Natural killer cell (primary cell): ENCODE data around the gene CSGALNACT2. TPM values are rescaled to one million over a fixed set of nuclear protein-coding genes. Genes with fewer than 3 reads are reported as not detected.

Source experiments
- ATAC-seq, 3 donors: fragments of 150-1000 bp in 2 of 3; fragments of 200-7000 bp in 1 of 3; cut with Tn5 transposase; 1 replicate in 1 of 3; 2 replicates in 2 of 3; pipeline ENCODE4 v1.10.0; 2021; ENCODE audit warnings: mild to moderate bottlenecking in 2 of 3, moderate library complexity in 2 of 3
- DNase-seq, 2 donors: peaks; one replicate each; pipeline versions ENCODE4 v3.0.0 to v3.0.0-alpha.2; 2013 to 2021; ENCODE audit warnings: mixed read lengths in 1 of 2
- H3K27ac ChIP-seq: one replicate; pipeline ENCODE4 v1.5.1; 2013; ENCODE audit warnings: mild to moderate bottlenecking, low read length
- H3K27me3 ChIP-seq: one replicate; pipeline ENCODE4 v1.6.1; 2013; ENCODE audit warnings: low read length; ENCODE audit not compliant: control insufficient read depth, insufficient read depth
- H3K36me3 ChIP-seq: one replicate; pipeline ENCODE4 v1.6.1; 2013; ENCODE audit warnings: low read length; ENCODE audit not compliant: control insufficient read depth, insufficient read depth
- H3K4me1 ChIP-seq: one replicate; pipeline ENCODE4 v1.6.1; 2013; ENCODE audit warnings: low read length; ENCODE audit not compliant: control insufficient read depth, insufficient read depth
- H3K4me3 ChIP-seq: one replicate; pipeline ENCODE4 v1.5.1; 2013; ENCODE audit warnings: low read length
- H3K9me3 ChIP-seq: one replicate; pipeline ENCODE4 v1.6.1; 2013; ENCODE audit warnings: low read length; ENCODE audit not compliant: control insufficient read depth, insufficient read depth
- H3K27ac Mint-ChIP-seq, 2 donors: one replicate each; pipeline ENCODE4 v1.8.0; 2022; ENCODE audit warnings: mild to moderate bottlenecking in 2 of 2, mixed read lengths in 2 of 2, moderate library complexity in 1 of 2
- H3K27me3 Mint-ChIP-seq, 2 donors: one replicate each; pipeline ENCODE4 v1.8.0; 2022; ENCODE audit warnings: low read depth in 2 of 2, mixed read lengths in 2 of 2
- H3K36me3 Mint-ChIP-seq: one replicate; pipeline ENCODE4 v1.8.0; 2022; ENCODE audit warnings: mixed read lengths
- H3K4me1 Mint-ChIP-seq, 2 donors: one replicate each; pipeline ENCODE4 v1.8.0; 2022; ENCODE audit warnings: mixed read lengths in 2 of 2
- H3K4me3 Mint-ChIP-seq: one replicate; pipeline ENCODE4 v1.8.0; 2022; ENCODE audit warnings: mild to moderate bottlenecking, moderate library complexity, mixed read lengths
- H3K9me3 Mint-ChIP-seq, 2 donors: one replicate each; pipeline ENCODE4 v1.8.0; 2022; ENCODE audit warnings: mixed read lengths in 2 of 2
- CTCF ChIP-seq: fragments of 200-600 bp; IDR thresholded peaks from one replicate; pipeline ENCODE4 v1.8.0; 2022; ENCODE audit warnings: antibody characterized with exemption
- WGBS: methylation state at CpG from one replicate; pipeline ENCODE4 v1.1.7; 2013; ENCODE audit warnings: missing lambda C conversion rate; ENCODE audit not compliant: insufficient coverage; 5-methylcytosine and 5-hydroxymethylcytosine counted together
- intact Hi-C: fragments of 100-400 bp; cut with micrococcal nuclease; formaldehyde crosslinking; loops from one replicate; pipeline ENCODE4 v1.14.2; 2022
- total RNA-seq, 4 donors: library from RNA; stranded (reverse); fragments of 120-200 nt in 1 of 4; gene quantifications; one replicate each; pipeline versions ENCODE4 v1.2.3 to v1.2.4, GENCODE V29; 2013 to 2022

Gene CSGALNACT2
- total RNA-seq, 3 donors from 2014 or later (not counting 1 experiment from before 2014, with no cell fraction given), result 49.9 to 57.4 (median 52.8) TPM

GRCh38 chr10:43204943-43205671 is 66.9 kb downstream of the CSGALNACT2 start:
- Histone ChIP-seq H3K27ac (no peak overlapping the region), H3K36me3 (peaks cover 4% of the 10 kb centered on the region), H3K4me3 (no peak overlapping the region), H3K27me3 (no peaks in the 10 kb centered on the region), H3K9me3 (no peaks in the 10 kb centered on the region), H3K4me1 (peaks cover 43% of the 10 kb centered on the region)
- DNase-seq (peak; percentile 19 to 75), ATAC-seq (peak; percentile 45 to 55 (median 54))
- 73% methylated on average over 9 of the region's 11 CpGs for WGBS
- H3K4me3 Mint-ChIP-seq, result no peak overlapping the region
- intact Hi-C loops, result loop anchor here (2.0 to 10.0 kb wide), 3 partner anchors 52 to 257 kb away; no protein-coding TSS in a partner anchor
- peak; percentile 78 for TF ChIP-seq CTCF
- H3K9me3 Mint-ChIP-seq, result no peaks in the 10 kb centered on the region
- peaks cover 6 to 17% of the 10 kb centered on the region in 2 donors for H3K4me1 Mint-ChIP-seq
- no peaks in the 10 kb centered on the region for H3K36me3 Mint-ChIP-seq
- H3K27ac Mint-ChIP-seq, result peak overlapping the region in 1 of 2 donors; percentile 66
- no peaks in the 10 kb centered on the region for H3K27me3 Mint-ChIP-seq

- Histone ChIP-seq H3K27me3 (no peaks in the 10 kb centered on the region), H3K4me1 (peaks cover 48% of the 10 kb centered on the region), H3K27ac (no peak overlapping the region), H3K4me3 (no peak overlapping the region), H3K36me3 (no peaks in the 10 kb centered on the region), H3K9me3 (no peaks in the 10 kb centered on the region)
- no peaks in the 10 kb centered on the region for H3K36me3 Mint-ChIP-seq
- intact Hi-C loops, result loop anchor here (2.0 to 10.0 kb wide), 2 partner anchors 51 to 139 kb away; no protein-coding TSS in a partner anchor
- 95% methylated on average over 20 of the region's 20 CpGs for WGBS
- peaks cover 6 to 17% of the 10 kb centered on the region in 2 donors for H3K4me1 Mint-ChIP-seq
- no peaks in the 10 kb centered on the region for H3K27me3 Mint-ChIP-seq
- TF ChIP-seq CTCF, result no peak
- H3K27ac Mint-ChIP-seq, result peak overlapping the region in 1 of 2 donors; percentile 66
- no peak overlapping the region for H3K4me3 Mint-ChIP-seq
- peak in 1 of 2 donors; percentile 13 for DNase-seq
- no peaks in the 10 kb centered on the region for H3K9me3 Mint-ChIP-seq
- no peak for ATAC-seq
Observed at GRCh38 chr10:43205681-43206390, 67.6 kb downstream of the CSGALNACT2 start.

- Mint-ChIP-seq H3K4me3 (no peak overlapping the region), H3K27ac (no peak overlapping the region), H3K4me1 (peaks cover 6 to 17% of the 10 kb centered on the region in 2 donors), H3K9me3 (no peaks in the 10 kb centered on the region), H3K36me3 (no peaks in the 10 kb centered on the region), H3K27me3 (no peaks in the 10 kb centered on the region)
- intact Hi-C loops, result loop anchor here (10.0 kb wide), 1 partner anchor 138 kb away; no protein-coding TSS in a partner anchor
- Histone ChIP-seq H3K4me3 (no peak overlapping the region), H3K27me3 (no peaks in the 10 kb centered on the region), H3K27ac (no peak overlapping the region), H3K4me1 (peaks cover 49% of the 10 kb centered on the region), H3K36me3 (no peaks in the 10 kb centered on the region), H3K9me3 (no peaks in the 10 kb centered on the region)
- WGBS, result 93% methylated on average over 13 of the region's 13 CpGs
- no peak for TF ChIP-seq CTCF
- DNase-seq (no peak), ATAC-seq (no peak)
Observed at GRCh38 chr10:43206391-43207235, 68.4 kb downstream of the CSGALNACT2 start.
